Activated T-cell treated with anti-CD3 and anti-CD28 coated beads for 1 hour (primary cell): Measurements from ENCODE around the gene BCAS3.
"Not testable (repeated sequence)": the region's sequence is repeated elsewhere in the genome, so short reads cannot be mapped to it uniquely, and the experiment has no call there.

ENCODE experiments used
- DNase-seq: peaks from one replicate; pipeline ENCODE4 v3.0.0-alpha.2; 2020; ENCODE audit warnings: low read depth

The BCAS3 gene

GRCh38 chr17:61130330-61130729 is 452.7 kb downstream of the BCAS3 start:
- no peak for DNase-seq

- no peak for DNase-seq
Measured at GRCh38 chr17:61131585-61131984, 453.9 kb downstream of the BCAS3 start.

GRCh38 chr17:61132524-61132923 is 454.9 kb downstream of the BCAS3 start:
- DNase-seq, result no peak

- DNase-seq, result no peak
Measured at GRCh38 chr17:61133853-61134252, 456.2 kb downstream of the BCAS3 start.

GRCh38 chr17:61134551-61135235 is 457.0 kb downstream of the BCAS3 start:
- no peak for DNase-seq

- DNase-seq, result no peak
Measured at GRCh38 chr17:61135782-61136181, 458.1 kb downstream of the BCAS3 start.

GRCh38 chr17:61136296-61136695 is 458.6 kb downstream of the BCAS3 start:
- no peak for DNase-seq

GRCh38 chr17:61139219-61139618 is 461.6 kb downstream of the BCAS3 start:
- DNase-seq, result peak; percentile 23

GRCh38 chr17:61140081-61140786 is 462.6 kb downstream of the BCAS3 start:
- no peak for DNase-seq

GRCh38 chr17:61143026-61143425 is 465.4 kb downstream of the BCAS3 start:
- no peak for DNase-seq

- DNase-seq, result no peak
Measured at GRCh38 chr17:61144137-61144536, 466.5 kb downstream of the BCAS3 start.

- DNase-seq, result no peak
Measured at GRCh38 chr17:61144617-61145564, 467.2 kb downstream of the BCAS3 start.

GRCh38 chr17:61146833-61147232 is 469.2 kb downstream of the BCAS3 start:
- not testable (repeated sequence) for DNase-seq

- DNase-seq, result no peak
Measured at GRCh38 chr17:61149106-61149825, 471.6 kb downstream of the BCAS3 start.

- DNase-seq, result no peak
Measured at GRCh38 chr17:61149862-61150362, 472.3 kb downstream of the BCAS3 start.

- DNase-seq, result no peak
Measured at GRCh38 chr17:61150686-61151299, 473.1 kb downstream of the BCAS3 start.

- DNase-seq, result no peak
Measured at GRCh38 chr17:61152898-61153297, 475.2 kb downstream of the BCAS3 start.

- DNase-seq, result no peak
Measured at GRCh38 chr17:61155590-61156237, 478.1 kb downstream of the BCAS3 start.

GRCh38 chr17:61157246-61157886 is 479.7 kb downstream of the BCAS3 start:
- no peak for DNase-seq

GRCh38 chr17:61158376-61158775 is 480.7 kb downstream of the BCAS3 start:
- DNase-seq, result no peak
